ENCODE results near the gene PRAMEF11.

The PRAMEF11 gene

GRCh38 chr1:12774801-12775345 lies 56.3 kb downstream of the PRAMEF11 start:
- DNase-seq (ENCODE audit: low read depth, low spot score): no peak
